HG03571 (cell line): ENCODE measurements around the gene ARHGAP27.

ENCODE experiments used
- ATAC-seq: cut with Tn5 transposase; IDR thresholded peaks from one replicate; pipeline ENCODE4 v1.9.1; 2021; ENCODE audit not compliant: unreplicated experiment

The ARHGAP27 gene

DNA sequence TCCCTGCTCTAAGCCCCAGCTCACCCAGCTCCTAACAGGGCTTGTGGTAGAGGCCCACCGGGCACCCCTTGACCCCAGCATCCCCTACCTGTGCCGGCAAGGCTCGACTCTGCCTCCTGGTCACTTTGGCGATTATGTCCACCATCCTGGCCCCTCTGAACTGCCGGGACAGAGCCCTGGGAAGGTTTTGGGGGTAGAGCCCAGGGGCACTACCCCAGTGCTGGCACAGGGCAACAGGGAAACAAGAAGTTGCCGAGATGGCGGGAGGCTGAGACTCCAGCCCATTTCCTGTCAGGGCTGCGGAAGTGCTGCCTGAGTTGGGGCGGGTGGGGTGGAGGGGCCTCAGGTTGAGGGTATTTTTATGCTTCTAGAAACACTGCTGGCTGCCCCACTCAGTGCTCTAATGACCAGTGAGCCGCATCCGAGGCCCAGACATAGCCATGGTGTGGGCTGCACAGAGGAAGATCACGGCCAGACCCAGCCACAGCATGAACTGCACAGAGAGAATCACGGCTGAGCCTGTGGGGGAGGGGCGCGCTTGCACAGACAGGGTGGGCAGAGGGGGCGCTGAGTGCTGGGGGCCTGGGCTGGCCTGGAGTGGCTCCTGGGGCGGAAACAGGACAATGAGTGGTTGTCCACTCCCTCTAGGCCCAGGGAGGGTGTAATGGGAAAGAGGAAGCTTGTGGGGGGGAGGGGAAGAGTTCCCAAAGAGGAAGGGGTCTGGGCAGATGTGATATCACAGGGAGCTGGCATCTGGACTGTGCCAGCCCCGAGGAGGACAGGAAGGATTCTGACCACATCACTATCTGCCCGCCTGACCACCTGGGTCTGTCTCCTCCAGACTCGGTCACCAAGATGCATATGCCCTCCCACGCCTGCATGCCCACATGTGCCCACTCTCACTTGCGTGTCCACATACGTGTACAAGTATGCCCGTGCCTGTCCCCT is 22.3 kb downstream of the ARHGAP27 start:
- ATAC-seq = no peak

- ATAC-seq = no peak
Measured at GRCh38 chr17:45409659-45410076, 23.0 kb downstream of the ARHGAP27 start.

- no peak for ATAC-seq
Measured at GRCh38 chr17:45408611-45409421, 23.9 kb downstream of the ARHGAP27 start.

DNA sequence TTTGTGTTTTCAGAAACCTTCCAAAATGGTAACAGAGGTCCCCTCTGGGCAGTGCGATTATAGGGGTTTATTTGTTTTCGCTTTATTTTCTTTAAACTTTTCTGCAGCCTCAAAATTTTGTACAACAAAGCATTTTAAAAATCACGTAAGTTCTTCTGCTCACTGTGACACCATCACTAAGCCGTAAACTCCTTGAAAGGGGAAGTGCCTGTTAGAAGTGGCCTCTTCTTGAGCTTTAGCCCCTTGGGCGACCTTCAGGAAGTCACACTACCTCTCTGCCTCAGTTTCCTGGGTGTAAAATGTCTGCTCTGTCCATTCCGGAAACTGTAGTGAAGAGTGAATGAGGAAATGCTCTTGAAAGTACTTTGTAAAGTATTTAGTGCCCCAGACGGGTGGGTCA is 26.6 kb downstream of the ARHGAP27 start:
- ATAC-seq = no peak

DNA sequence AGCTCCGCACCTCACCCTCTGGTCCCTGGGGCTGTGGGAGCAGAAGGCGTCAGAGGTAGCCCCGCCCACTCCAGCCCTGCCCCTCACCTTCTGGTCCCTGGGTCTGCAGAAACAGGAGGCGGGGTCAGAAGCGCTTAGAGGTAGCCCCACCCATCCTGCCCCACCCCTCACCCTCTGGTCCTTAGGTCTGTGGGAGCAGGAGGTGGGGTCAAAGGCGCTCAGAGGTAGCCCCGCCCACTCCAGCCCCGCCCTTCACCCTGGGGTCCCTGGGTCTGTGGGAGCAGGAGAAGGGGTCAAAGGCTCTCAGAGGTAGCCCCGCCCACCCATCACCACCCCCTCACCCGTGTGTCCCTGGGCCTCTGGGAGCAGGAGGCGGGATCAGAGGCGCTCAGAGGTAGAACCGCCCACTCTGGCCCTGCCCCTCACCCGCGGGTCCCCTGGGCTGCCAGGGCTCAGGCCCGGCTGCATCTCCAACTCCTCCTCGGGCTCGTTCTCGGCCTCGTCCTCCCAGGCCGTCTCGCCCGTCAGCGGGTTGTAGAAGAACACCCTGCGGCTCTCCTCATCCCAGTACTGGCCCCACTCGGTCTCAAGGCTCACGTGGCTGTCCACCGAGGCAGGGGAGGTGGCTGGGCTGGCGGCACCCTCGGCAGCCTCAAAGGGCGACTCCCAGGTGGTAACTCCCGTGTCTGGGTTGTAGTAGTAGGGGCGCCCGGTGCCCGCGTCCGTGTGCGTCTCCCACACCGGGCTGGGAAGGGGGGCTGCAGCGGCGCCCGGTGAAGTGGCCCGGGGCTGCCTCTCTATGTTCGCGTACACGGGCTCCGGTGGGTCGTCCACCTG is 27.2 kb downstream of the ARHGAP27 start:
- no peak for ATAC-seq

- no peak for ATAC-seq
Measured at GRCh38 chr17:45404870-45405249, 27.8 kb downstream of the ARHGAP27 start.

- ATAC-seq = no peak
Measured at GRCh38 chr17:45403906-45404490, 28.7 kb downstream of the ARHGAP27 start.

DNA sequence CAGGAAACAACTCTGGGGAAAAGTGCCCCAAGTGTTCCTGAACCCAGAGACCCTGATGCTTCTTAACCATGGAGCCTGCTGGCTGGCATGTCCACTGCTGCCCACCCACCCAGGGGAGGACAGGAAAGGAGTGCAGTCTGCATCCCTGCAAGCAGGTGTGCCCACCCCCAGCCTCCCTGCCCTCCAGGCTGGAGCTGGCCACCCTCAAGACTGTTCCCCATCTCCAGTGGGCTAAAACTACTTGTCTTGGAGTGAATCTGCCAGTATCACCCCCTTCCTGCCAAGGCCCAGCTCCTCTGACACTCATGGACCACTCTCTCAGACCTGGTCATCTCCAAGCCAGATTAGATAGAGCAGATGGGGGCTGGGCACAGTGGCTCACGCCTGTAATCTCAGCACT is 29.8 kb downstream of the ARHGAP27 start:
- no peak for ATAC-seq

DNA sequence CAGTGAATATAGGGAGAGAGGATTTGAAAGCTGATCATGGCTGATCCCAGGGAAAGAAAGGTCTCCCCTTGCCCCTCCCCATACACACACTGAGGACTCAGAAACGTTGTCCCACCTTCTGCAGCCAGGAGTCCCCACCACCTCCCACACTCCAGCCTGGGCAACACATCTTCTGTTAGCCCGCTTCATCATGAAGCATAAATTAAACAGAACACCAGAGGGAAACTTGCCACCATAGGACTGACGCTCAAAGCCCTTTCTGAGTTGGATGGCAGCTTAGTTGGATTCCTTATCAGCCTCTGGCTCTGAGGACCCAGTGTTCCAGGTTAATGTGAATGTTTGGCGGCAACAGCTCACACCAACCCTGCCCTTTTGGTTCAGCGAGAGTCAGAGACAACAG is 33.9 kb downstream of the ARHGAP27 start:
- ATAC-seq = no peak

- ATAC-seq = no peak
Measured at GRCh38 chr17:45397796-45398195, 34.9 kb downstream of the ARHGAP27 start.

- ATAC-seq = no peak
Measured at GRCh38 chr17:45396496-45397205, 36.0 kb downstream of the ARHGAP27 start.

GRCh38 chr17:45395569-45396415 is 36.9 kb downstream of the ARHGAP27 start:
- no peak for ATAC-seq

DNA sequence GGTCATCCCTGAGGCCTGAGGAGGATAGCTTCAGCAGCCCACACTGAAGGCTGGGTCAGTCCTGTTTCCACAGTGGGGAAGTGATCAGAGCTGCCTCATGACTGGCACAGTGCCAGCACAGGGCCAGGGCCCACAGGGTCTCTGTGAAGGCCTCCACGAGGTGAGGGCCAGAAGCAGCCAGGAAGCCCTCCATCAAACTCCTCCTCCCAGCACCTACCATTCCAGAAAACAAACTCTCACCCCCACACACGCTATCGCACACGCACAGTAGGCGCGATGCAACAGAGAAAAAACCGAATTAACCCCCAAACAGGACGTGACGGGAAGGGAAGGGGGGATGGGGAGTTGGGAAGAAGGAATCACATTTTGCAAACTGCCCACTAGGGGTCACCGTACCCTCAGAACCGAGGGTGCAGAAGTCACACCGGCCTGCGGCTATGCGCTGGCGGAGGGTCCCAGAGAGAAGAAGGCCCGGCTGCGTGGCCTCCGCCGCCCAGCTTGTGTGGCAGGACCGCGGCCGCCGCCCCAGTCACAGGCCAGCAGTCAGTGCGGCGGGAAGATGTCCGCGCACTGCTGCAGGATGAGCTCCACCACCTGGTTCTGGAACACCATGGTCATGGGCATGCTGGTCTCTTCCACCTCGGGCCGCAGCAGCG is 37.6 kb downstream of the ARHGAP27 start:
- ATAC-seq = no peak

DNA sequence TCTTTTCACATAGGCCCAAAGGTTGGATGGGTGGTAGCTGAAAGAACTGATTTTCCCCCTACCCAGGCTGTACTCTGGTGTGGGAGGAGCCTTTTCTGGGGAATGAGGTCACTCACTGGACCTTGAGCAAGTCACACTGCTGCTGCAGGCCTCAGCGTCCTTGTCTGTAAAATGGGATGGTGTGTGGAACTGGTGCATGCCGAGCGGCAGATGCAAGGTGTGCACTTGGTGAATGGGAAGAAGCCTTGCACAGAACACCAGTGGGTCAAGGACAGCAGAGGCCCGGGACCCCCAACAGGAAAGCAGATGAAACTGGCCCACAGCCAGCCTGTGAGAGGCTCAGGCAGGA is 38.1 kb downstream of the ARHGAP27 start:
- no peak for ATAC-seq

DNA sequence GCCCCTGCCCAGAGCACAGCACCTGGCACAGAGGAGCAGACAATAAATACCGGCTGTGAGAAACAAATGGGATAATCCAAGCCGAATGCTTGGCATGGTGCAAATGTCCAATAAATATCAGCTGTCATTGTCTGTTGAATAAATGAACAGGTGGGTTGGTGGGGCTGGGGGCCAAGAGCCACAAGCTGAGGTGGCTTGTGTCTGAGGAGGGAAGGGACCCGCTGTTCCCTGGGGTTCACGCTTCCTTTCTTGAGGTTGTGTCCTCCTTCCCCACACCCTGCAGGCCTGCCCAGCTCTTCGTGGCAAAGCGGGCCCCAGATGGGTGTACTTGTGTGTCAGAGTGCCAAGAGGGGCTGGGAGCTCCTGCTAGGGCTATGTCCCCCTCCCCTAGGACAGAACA is 38.6 kb downstream of the ARHGAP27 start:
- ATAC-seq = no peak

- no peak for ATAC-seq
Measured at GRCh38 chr17:45393411-45393810, 39.3 kb downstream of the ARHGAP27 start.

DNA sequence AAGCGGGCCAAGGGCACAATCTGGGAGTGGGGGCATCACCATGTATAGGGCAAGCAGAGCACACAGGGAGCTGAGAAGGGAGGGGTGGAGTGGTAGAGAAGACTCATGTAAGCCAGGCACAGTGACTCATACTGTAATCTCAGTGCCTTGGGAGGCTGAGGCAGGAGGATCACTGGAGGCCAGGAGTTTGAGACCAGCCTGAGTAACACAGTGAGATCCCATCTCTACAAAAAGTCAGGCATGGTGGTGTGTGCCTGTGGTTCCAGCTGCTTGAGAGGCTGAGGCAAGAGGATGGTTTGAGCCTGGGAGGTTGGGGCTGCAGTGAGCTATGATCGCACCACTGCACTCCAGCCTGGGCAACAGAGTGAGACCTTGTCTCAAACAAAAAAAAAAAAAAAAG is 40.8 kb downstream of the ARHGAP27 start:
- ATAC-seq = no peak

- ATAC-seq = no peak
Measured at GRCh38 chr17:45391291-45391690, 41.4 kb downstream of the ARHGAP27 start.

GRCh38 chr17:45389354-45389753 is 43.3 kb downstream of the ARHGAP27 start:
- ATAC-seq = no peak
